ENCODE data around the gene SALL3. TPM values are rescaled to one million over a fixed set of nuclear protein-coding genes. Genes with fewer than 3 reads are reported as not detected.

SALL3 gene
- total and polyA plus RNA-seq, 8 donors: not detected

DNA sequence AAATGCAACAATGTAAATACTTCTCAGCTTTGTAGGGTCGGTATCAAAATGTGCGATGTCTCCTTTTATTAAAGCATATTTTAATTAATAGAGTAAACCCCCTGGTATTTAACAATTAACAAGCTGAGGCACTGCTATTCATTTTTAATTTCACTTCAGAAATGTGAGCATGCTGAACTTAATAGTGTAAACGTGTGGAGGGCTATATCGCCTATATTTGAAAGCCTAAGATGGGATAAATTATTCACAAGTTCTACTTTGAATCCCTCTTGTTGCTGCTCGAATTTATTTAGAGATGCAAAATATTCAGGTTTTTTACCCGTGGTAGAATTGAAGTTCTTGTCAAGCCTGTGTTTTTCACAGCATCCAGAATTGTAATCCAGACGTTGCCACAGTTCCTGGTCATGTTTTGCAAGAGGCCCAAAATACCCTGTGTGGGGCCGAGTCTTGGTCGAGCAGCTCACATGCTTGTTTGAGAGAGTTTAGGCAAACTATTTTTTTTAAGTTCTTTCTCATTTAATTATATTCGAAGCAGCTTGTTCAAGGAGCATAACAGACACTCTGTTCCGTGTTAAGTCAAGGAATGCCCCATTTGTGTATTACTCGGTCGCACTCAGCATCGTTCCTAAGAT lies 2.5 kb downstream of the SALL3 start:
- H3K4me1 ChIP-seq: peaks cover 11 to 48% (median 31%) of the 10 kb centered on the region in 4 donors
- H3K36me3 ChIP-seq: no peaks in the 10 kb centered on the region
- peaks cover 0 to 10% (median 0%) of the 10 kb centered on the region in 4 donors for H3K9me3 ChIP-seq
- DNase-seq: no peak
- H3K27ac ChIP-seq: no peak overlapping the region
- no peak for TF ChIP-seq POLR2AphosphoS5 (IDR thresholded peaks at IDR 0.05)
- TF ChIP-seq EP300 (IDR thresholded peaks at IDR 0.05): no peak
- no peak for TF ChIP-seq POLR2A (IDR thresholded peaks at IDR 0.05)
- TF ChIP-seq, protein P1, sequence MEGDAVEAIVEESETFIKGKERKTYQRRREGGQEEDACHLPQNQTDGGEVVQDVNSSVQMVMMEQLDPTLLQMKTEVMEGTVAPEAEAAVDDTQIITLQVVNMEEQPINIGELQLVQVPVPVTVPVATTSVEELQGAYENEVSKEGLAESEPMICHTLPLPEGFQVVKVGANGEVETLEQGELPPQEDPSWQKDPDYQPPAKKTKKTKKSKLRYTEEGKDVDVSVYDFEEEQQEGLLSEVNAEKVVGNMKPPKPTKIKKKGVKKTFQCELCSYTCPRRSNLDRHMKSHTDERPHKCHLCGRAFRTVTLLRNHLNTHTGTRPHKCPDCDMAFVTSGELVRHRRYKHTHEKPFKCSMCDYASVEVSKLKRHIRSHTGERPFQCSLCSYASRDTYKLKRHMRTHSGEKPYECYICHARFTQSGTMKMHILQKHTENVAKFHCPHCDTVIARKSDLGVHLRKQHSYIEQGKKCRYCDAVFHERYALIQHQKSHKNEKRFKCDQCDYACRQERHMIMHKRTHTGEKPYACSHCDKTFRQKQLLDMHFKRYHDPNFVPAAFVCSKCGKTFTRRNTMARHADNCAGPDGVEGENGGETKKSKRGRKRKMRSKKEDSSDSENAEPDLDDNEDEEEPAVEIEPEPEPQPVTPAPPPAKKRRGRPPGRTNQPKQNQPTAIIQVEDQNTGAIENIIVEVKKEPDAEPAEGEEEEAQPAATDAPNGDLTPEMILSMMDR (IDR thresholded peaks at IDR 0.05): no peak
- H3K27me3 ChIP-seq: peaks cover 25 to 97% (median 80%) of the 10 kb centered on the region in 3 donors
- intact Hi-C loops (cut with DNase I; ENCODE audit: low total_unique reads): no loop called here
- WGBS, 5 donors: 6 to 8% (median 8%) methylated on average over 14 of the region's 14 CpGs
- no peak overlapping the region for H3K4me3 ChIP-seq

DNA sequence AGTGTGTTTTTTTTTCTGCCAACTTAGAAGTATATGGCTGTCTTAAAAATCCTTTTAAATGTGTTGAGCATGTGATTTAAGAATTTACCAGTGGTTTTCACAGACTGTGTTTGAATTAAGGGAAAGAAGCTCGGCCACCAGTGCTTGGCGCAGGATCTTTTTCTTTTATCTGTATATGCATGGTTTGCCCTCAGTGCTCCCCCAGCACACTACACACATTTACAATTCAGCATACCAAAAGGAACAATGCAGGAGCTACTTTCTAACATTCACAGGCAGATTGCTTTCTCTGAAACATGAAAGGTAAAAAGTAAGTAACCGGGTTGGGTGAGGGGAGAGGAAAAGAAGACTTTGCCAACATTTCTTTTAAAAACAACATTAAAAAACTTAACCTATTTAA lies 3.9 kb downstream of the SALL3 start:
- peaks cover 19 to 97% (median 70%) of the 10 kb centered on the region in 3 donors for H3K27me3 ChIP-seq

DNA sequence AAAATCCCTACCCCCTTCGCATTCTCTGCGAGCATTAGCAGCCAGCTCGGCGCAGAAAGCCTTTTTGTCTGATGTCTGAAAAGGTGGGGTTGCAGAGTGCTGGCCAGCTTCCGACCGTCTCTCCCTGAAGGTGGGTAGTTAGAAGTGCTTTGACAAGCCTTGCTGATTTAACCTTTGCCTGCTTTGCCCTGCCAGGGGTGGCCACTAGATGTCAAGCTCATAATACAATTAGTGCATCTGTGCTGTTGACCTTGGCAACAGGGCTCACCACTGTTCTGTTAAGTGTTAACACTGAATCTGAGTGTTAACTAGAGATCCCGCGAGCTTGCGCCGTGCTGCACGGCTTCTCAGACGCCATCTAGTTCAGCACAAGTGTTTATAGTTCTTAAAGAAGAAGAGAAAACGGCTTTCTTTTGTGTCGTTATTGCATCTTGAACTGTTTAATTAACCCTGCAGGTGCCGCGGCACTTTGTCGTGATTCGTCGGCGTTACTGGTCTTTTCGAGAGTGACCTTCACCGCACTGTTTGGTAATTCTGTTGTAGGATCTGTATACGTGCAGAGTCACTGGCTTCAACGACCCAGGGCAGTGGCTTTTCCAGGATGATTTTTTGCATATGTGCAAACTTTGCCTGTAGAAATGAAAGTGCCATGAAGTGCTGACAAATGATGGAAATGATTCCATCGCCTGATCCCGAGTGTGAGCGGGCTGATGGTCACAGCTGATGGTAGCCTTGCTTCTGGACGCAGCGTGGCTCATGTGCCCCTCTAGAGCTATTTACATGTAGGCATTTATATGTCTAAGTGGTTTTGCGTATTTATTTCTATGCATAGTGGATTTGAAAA lies 5.5 kb downstream of the SALL3 start:
- H3K27me3 ChIP-seq: peaks cover 18 to 91% (median 60%) of the 10 kb centered on the region in 3 donors
- WGBS, 5 donors: 13 to 29% (median 21%) methylated on average over 30 of the region's 30 CpGs
- peaks cover 0 to 10% (median 0%) of the 10 kb centered on the region in 4 donors for H3K9me3 ChIP-seq
- peaks cover 10 to 27% (median 18%) of the 10 kb centered on the region in 4 donors for H3K4me1 ChIP-seq
- no peak for DNase-seq
- intact Hi-C loops (cut with DNase I; ENCODE audit: low total_unique reads): no loop called here
- H3K27ac ChIP-seq: no peak overlapping the region
- H3K4me3 ChIP-seq: no peak overlapping the region
- H3K36me3 ChIP-seq: no peaks in the 10 kb centered on the region
- TF ChIP-seq, protein P1 (IDR thresholded peaks at IDR 0.05): no peak
- TF ChIP-seq EP300 (IDR thresholded peaks at IDR 0.05) (no peak), POLR2AphosphoS5 (IDR thresholded peaks at IDR 0.05) (no peak), POLR2A (IDR thresholded peaks at IDR 0.05) (no peak)

More for the DNA sequence above, 3.9 kb downstream of the SALL3 start:
- no peak overlapping the region for H3K4me3 ChIP-seq
- H3K9me3 ChIP-seq: peaks cover 0 to 10% (median 0%) of the 10 kb centered on the region in 4 donors
- H3K36me3 ChIP-seq: no peaks in the 10 kb centered on the region
- DNase-seq: no peak
- TF ChIP-seq, protein P1 (IDR thresholded peaks at IDR 0.05): no peak
- TF ChIP-seq POLR2A (IDR thresholded peaks at IDR 0.05): no peak
- TF ChIP-seq POLR2AphosphoS5 (IDR thresholded peaks at IDR 0.05): no peak
- TF ChIP-seq EP300 (IDR thresholded peaks at IDR 0.05): no peak
- peaks cover 11 to 36% (median 27%) of the 10 kb centered on the region in 4 donors for H3K4me1 ChIP-seq
- no peak overlapping the region for H3K27ac ChIP-seq
- intact Hi-C loops (cut with DNase I; ENCODE audit: low total_unique reads): no loop called here
- 27 to 37% (median 28%) methylated on average over 3 of the region's 3 CpGs for WGBS, 5 donors

DNA sequence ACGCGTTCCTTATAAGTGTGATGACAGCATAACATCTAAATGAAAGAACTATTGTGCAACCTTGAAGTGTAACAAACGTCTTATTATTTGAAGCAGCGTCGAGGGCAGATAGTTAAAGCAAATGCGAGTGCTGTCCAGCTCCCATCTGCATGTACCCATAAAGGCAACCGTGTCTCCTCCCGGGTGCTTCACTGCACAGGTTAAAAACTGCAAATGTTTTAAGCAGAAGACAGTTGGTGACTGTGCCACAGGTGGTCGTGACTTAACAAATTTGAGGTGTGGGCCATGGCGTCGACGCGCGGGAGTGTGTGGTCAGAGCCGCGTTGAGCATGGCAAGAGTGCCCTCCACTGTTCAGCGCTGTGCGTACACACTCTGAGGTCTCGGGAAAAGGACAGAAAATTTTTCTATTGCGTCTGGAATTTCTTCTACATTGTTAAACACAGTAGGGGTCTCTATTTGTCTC lies 6.4 kb downstream of the SALL3 start:
- H3K4me1 ChIP-seq: peaks cover 1 to 18% (median 9%) of the 10 kb centered on the region in 4 donors
- intact Hi-C loops (cut with DNase I; ENCODE audit: low total_unique reads): no loop called here
- no peak overlapping the region for H3K27ac ChIP-seq
- H3K27me3 ChIP-seq: peaks cover 9 to 89% (median 52%) of the 10 kb centered on the region in 3 donors
- peaks cover 0 to 2% (median 0%) of the 10 kb centered on the region in 4 donors for H3K9me3 ChIP-seq
- peak in 1 of 2 donors; percentile 75 for DNase-seq
- WGBS, 5 donors: 7 to 11% (median 9%) methylated on average over 20 of the region's 20 CpGs
- TF ChIP-seq EP300 (IDR thresholded peaks at IDR 0.05): no peak
- TF ChIP-seq, protein P1 (IDR thresholded peaks at IDR 0.05): peak in 1 of 7 experiments; percentile 8
- no peak overlapping the region for H3K4me3 ChIP-seq
- no peaks in the 10 kb centered on the region for H3K36me3 ChIP-seq
